ENCODE measurements around the gene DMWD. TPM values are rescaled to one million over a fixed set of nuclear protein-coding genes. Genes with fewer than 3 reads are reported as not detected.
"Not testable (repeated sequence)": the region's sequence is repeated elsewhere in the genome, so short reads cannot be mapped to it uniquely, and the experiment has no call there.

Gene DMWD
- total RNA-seq, 4 donors from 2014 or later = 41.5 to 75.5 (median 59.4) TPM

GRCh38 chr19:45757695-45758094 lies 35.0 kb downstream of the DMWD start:
- H3K9me3 ChIP-seq = no peaks in the 10 kb centered on the region

GRCh38 chr19:45754323-45754722 lies 38.3 kb downstream of the DMWD start:
- no peaks in the 10 kb centered on the region for H3K9me3 ChIP-seq
- H3K4me1 ChIP-seq = no peaks in the 10 kb centered on the region
- no peak for ATAC-seq
- no peaks in the 10 kb centered on the region for H3K36me3 ChIP-seq
- no peak overlapping the region for H3K27ac ChIP-seq
- TF ChIP-seq EP300 (IDR thresholded peaks at IDR 0.05) (no peak), POLR2AphosphoS5 (IDR thresholded peaks at IDR 0.05) (no peak), POLR2A (IDR thresholded peaks at IDR 0.05) (no peak), CTCF (IDR thresholded peaks at IDR 0.05) (no peak)
- WGBS, 2 donors (ENCODE audit: low coverage in 1 of 2) = 100% methylated on average over 2 of the region's 8 CpGs; no CpG with 5 or more reads in 1 of the 2 donors
- H3K27me3 ChIP-seq = no peaks in the 10 kb centered on the region
- no peak overlapping the region for H3K4me3 ChIP-seq

More at GRCh38 chr19:45757695-45758094, 35.0 kb downstream of the DMWD start:
- no peak for ATAC-seq
- peaks cover 0 to 6% (median 0%) of the 10 kb centered on the region in 3 donors for H3K4me1 ChIP-seq
- H3K27me3 ChIP-seq = no peaks in the 10 kb centered on the region
- 77% methylated on average over 9 of the region's 9 CpGs; no CpG with 5 or more reads in 1 of the 2 donors for WGBS, 2 donors (ENCODE audit: low coverage in 1 of 2)
- no peak overlapping the region for H3K27ac ChIP-seq
- H3K4me3 ChIP-seq = no peak overlapping the region
- TF ChIP-seq CTCF (IDR thresholded peaks at IDR 0.05) = no peak
- TF ChIP-seq EP300 (IDR thresholded peaks at IDR 0.05) = no peak
- TF ChIP-seq POLR2AphosphoS5 (IDR thresholded peaks at IDR 0.05) = no peak
- no peak for TF ChIP-seq POLR2A (IDR thresholded peaks at IDR 0.05)
- no peaks in the 10 kb centered on the region for H3K36me3 ChIP-seq

- Histone ChIP-seq H3K9me3 (no peaks in the 10 kb centered on the region), H3K27me3 (no peaks in the 10 kb centered on the region), H3K27ac (no peak overlapping the region), H3K36me3 (no peaks in the 10 kb centered on the region), H3K4me1 (no peaks in the 10 kb centered on the region), H3K4me3 (no peak overlapping the region)
- WGBS, 2 donors (ENCODE audit: low coverage in 1 of 2) = 73% methylated on average over 2 of the region's 6 CpGs; no CpG with 5 or more reads in 1 of the 2 donors
- ATAC-seq = no peak
- TF ChIP-seq POLR2A (IDR thresholded peaks at IDR 0.05) (no peak), CTCF (IDR thresholded peaks at IDR 0.05) (no peak), POLR2AphosphoS5 (IDR thresholded peaks at IDR 0.05) (no peak), EP300 (IDR thresholded peaks at IDR 0.05) (no peak)
Observed at GRCh38 chr19:45753548-45753947, 39.1 kb downstream of the DMWD start.

- ATAC-seq = no peak
- 83% methylated on average over 5 of the region's 12 CpGs; no CpG with 5 or more reads in 1 of the 2 donors for WGBS, 2 donors (ENCODE audit: low coverage in 1 of 2)
- no peak overlapping the region for H3K27ac ChIP-seq
- H3K36me3 ChIP-seq = no peaks in the 10 kb centered on the region
- H3K27me3 ChIP-seq = no peaks in the 10 kb centered on the region
- TF ChIP-seq EP300 (IDR thresholded peaks at IDR 0.05) = no peak
- no peak for TF ChIP-seq POLR2AphosphoS5 (IDR thresholded peaks at IDR 0.05)
- TF ChIP-seq POLR2A (IDR thresholded peaks at IDR 0.05) = no peak
- no peak for TF ChIP-seq CTCF (IDR thresholded peaks at IDR 0.05)
- H3K4me1 ChIP-seq = no peaks in the 10 kb centered on the region
- no peaks in the 10 kb centered on the region for H3K9me3 ChIP-seq
- no peak overlapping the region for H3K4me3 ChIP-seq
Observed at GRCh38 chr19:45752639-45753038, 40.0 kb downstream of the DMWD start.

GRCh38 chr19:45751483-45751882 lies 41.2 kb downstream of the DMWD start:
- H3K27ac ChIP-seq, H3K27me3 ChIP-seq, H3K36me3 ChIP-seq, H3K4me1 ChIP-seq, ATAC-seq, H3K9me3 ChIP-seq, H3K4me3 ChIP-seq: not testable (repeated sequence)
- 79 to 85% methylated on average over 3 to 10 of the region's 10 CpGs for WGBS, 2 donors (ENCODE audit: low coverage in 1 of 2)
